DLD1 (cell line): ENCODE data around the gene CUX1.

ENCODE experiments used
- in situ Hi-C: cut with HindIII; loops from 2 replicates; pipeline ENCODE4 v1.10.0; 2017; ENCODE audit warnings: low sequenced_read_pairs

Gene CUX1

DNA sequence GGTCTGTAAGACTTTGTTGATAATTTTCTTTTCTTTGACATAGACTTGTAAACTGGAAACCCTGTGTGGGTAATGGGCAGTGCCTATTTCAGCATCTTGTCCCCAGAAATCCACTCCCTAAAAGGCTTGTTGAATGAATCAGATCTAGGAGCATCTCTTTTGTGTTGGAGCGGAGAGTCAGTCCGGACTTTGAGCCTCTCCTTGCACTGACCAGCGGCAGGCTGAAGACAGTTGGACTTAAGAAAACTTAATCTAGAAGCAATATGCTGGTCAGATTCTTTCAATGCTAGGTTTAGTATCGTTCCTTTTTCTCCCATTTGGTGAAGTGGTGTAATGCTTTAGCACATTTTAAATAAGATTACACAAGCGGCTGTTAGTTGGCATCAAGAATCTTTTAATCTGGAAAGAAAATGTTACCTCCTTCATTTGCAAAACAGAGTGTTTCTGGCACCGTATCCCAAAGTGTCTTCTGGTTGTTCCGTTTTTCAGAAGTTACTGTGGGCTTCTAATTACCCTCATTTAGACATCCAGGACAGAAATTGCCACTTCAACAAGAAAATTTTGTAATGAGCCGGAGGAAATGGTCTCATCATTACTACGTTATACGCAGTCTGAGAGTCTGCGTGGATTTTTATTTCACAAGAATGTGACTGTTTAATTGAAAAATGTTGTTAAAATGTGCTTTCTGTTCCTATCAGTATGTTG, 74.7 kb downstream of the CUX1 start:
- in situ Hi-C loops, result no loop called here

DNA sequence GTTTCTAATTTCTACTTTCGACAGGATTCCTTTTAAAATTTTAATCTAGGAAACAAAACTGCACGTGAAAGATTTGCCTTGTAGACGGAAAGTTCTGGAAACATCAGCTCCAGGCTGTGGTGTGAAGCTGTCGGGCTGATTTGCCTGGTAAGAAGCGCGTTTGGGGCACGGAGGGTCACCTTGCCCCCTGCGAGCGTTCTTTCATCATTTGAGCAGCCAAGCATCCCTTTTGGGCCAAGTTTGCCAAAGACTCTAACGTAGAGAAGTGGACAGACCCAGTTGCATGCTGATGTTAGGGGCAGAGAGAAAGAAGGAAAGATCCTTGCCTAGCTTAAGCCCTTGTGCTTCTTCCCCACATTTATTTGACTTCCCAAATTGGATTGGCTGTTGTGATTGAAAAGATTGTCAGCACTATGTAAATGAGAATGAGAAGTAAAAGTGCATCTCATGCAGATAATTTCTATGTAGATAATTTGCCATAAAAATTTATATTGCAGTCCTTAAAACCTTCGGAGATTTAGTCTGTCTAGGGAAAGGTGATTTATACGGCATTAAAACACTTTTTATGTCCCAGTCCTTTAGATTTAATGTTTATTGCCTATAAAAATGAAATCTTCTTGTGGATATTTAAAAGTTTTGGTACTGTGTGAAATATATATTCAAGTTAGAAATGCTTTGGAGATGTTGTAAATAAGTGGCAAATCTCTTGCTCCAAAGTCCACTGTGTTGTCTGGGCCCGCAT, 76.1 kb downstream of the CUX1 start:
- in situ Hi-C loops, result no loop called here

- in situ Hi-C loops, result no loop called here
Observed at GRCh38 chr7:101896316-101896715, 78.9 kb downstream of the CUX1 start.

DNA sequence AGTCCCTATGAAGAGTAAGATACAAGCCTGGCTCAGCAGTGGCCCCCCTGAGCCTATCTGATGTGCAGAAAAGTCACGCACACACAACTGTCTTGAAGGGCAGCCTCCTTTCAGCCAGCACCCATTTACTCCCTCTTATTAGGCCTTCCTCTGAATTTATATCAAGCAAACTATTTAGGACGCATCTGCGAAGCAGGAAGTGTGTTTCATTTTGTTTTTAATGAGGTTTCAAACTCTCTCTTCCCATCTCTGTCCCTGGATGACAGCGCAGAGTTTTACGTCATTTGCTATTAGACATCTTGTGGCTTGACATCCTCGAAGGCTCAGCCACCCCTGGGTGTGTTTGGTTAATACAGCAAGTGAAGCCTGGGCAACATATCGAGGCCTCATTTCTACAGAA, 79.5 kb downstream of the CUX1 start:
- in situ Hi-C loops, result no loop called here

- in situ Hi-C loops, result no loop called here
Observed at GRCh38 chr7:101898106-101898505, 80.7 kb downstream of the CUX1 start.

GRCh38 chr7:101899616-101900015, 82.2 kb downstream of the CUX1 start:
- in situ Hi-C loops, result no loop called here

- in situ Hi-C loops, result no loop called here
Observed at GRCh38 chr7:101900103-101900502, 82.7 kb downstream of the CUX1 start.

GRCh38 chr7:101901661-101902491, 84.5 kb downstream of the CUX1 start:
- in situ Hi-C loops, result no loop called here

- in situ Hi-C loops, result no loop called here
Observed at GRCh38 chr7:101902680-101903514, 85.5 kb downstream of the CUX1 start.

DNA sequence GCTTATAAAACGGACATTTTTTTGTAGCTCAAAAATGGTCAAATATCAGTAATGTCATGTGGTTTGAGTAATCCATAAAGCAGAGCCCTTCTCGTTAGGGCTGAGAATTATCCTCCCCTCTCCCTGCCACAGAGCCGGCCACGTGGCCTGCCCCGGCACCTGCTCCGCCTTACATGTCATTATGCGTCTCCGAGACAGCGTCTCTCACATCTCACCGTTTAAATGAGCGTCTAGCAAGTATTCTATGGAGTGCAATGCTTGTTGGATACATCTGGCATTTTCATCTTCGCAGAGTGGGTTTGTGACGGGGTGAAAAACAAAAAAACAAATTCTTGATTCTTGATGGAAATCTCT, 86.1 kb downstream of the CUX1 start:
- in situ Hi-C loops, result no loop called here

GRCh38 chr7:101904019-101904418, 86.6 kb downstream of the CUX1 start:
- in situ Hi-C loops, result no loop called here

- in situ Hi-C loops, result no loop called here
Observed at GRCh38 chr7:101905203-101905865, 87.9 kb downstream of the CUX1 start.

DNA sequence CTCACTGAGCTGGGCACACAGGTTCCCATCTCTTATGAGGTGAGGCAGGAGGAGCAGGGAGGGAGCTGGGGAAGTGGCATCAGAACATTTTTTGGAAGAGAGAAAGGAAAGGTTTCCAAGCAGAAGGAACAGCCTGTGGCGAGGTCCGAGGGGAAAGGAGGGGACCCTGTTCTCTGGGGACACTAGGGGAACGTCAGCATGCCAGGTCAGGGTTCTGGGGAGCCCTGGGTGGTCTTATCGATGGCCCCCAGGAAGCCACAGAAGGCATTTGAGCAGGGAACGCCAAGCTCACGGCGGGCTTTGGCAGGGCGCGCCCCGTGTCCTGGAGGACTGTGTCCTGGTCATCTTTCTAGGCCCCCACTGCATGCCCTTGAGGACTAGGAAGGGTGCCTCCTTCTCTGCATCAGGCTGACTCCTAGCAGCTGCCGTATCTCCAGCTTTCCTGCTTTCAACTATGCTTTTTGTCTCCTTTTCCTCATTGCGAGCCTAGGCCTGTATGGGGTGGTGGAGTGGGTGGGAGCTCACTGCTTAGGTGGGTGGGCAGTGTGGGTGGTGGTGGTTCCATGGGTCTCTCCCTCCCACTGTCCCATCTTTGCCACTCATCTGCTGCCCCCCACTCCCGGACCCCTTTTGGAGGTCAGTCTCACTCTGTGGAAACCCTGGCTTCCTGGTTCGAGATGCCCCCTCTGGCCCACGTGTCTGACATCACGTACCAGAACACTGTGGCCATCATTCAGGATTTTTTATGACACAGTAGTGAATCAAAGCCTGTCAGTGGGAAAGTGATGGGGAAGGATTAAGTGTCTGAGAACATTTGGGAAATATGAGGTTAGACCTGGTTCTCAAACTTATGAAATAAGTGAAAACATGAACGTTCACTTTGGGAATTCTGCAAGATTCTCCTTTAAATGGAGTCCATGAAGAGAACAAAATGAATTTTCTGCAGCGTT, 89.1 kb downstream of the CUX1 start:
- in situ Hi-C loops, result no loop called here

DNA sequence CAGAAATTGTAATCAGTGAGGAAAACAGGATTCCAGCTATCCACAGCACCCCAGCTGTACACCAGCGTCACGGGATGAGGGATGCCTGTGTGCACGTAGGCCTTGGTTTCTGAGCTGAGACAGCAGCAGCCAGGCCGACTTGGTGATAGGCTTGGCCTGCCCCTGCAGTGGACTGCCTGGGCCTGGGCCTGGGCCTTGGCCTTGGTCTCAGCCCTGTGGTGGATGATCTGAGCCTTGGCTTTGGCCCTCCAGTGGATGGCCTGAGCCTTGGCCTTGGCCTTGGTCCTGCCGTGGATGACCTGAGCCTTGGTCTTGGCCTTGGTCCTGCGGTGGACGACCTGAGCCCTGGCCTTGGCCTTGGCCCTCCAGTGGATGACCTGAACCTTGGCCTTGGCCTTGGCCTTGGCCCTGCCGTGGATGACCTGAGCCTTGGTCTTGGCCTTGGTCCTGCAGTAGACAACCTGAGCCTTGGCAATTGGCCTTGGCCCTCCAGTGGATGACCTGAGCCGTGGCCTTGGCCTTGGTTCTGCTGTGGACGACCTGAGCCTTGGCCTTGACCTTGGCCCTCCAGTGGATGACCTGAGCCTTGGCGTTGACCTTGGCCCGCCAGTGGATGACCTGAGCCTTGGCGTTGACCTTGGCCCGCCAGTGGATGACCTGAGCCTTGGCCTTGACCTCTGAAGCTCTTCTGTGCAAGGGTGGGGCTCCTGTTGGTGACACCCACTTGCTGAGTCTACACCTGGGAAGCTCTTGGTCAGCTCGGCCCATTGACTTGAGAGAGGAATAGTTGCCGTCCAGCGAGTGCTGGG, 93.8 kb downstream of the CUX1 start:
- in situ Hi-C loops, result no loop called here

DNA sequence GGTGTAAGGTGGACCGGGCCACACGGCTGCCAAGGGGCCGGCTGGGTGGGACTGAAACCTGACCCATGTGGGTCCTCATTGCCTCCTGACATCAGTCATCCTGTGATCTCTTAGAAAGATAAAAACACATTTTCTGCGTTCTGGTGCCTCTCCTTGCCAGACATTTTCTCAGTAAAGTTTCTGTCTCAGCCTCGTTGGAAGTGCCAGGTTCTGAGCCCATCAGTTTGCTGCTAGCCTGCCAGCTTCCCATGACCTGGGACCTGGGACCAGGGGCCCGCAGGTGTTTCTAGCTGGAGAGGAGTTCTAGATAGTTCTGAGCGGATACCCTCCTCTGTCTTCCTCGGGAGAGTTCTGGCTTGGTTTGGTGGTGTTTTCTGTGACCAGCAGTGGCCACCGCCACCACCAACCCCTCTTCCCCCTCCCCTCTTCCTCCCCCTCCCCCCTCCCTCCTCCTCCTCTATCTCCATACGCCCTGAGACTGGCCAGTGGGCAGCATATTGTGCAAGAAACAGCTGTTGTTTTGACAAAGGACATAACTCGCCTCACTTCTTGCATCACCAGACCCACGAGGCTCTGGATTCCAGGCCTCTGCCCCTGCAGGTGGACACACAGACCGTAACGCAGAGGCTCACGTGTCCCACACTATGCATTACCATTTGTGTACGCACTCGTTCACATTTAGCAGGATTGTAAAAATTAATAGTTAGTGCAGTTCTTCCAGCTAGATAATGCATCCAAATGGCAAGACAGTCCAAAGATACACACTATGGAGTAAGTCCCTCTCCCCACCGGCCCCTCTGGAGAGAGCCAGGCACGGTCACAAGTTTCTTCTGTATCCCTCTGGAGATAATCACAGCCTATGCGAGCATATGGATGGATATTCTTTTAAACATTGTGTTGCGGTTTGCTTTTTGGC, 94.6 kb downstream of the CUX1 start:
- in situ Hi-C loops, result no loop called here

DNA sequence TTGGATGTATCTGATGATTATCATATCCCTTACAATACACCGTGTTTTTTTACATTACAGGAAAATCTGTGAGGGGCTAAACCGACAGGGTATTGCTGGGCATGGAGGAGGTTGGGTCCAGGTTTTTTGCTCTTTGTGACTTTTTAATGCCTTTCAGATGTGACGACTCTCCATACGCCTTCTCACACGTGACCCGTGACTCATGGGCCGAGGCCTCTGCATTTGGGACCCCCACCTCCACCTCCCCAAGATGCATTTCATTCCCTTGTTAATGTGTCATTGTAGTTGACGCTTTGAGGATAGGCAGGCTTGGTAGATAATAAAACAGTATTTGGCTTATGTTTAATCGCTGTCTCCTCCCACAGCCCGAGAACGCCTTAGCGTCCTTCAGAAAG, 95.3 kb downstream of the CUX1 start:
- in situ Hi-C loops, result no loop called here

- in situ Hi-C loops, result no loop called here
Observed at GRCh38 chr7:101913247-101913721, 95.9 kb downstream of the CUX1 start.
